GM12878 (cell line): ENCODE data around the gene PTEN. TPM values are rescaled to one million over a fixed set of nuclear protein-coding genes. Genes with fewer than 3 reads are reported as not detected.

Experiments
- ATAC-seq: fragments of 200-7000 bp; cut with Tn5 transposase; 3 replicates; pipeline ENCODE4 v1.9.1; 2020; ENCODE audit warnings: mild to moderate bottlenecking, moderate library complexity
- BruUV-seq: library from RNA; stranded (reverse); fragments of 400-500 nt; replicated peaks from 2 replicates; lab custom pipeline; 2021; lab: Mats Ljungman, UMichigan
- CTCF ChIA-PET: fragments of 300-600 bp; sonication (Branson Sonifier 250); formaldehyde crosslinking; extraction: SDS; loops from one replicate; lab custom pipeline; 2021; ENCODE audit warnings: inconsistent platforms; lab: Yijun Ruan, JAX
- POLR2A ChIA-PET: fragments of 350-600 bp; formaldehyde crosslinking; extraction: SDS; loops from one replicate; lab custom pipeline; 2021; ENCODE audit warnings: inconsistent platforms; lab: Charles Lee
- RAD21 ChIA-PET: fragments of 300-600 bp; sonication (Branson Sonifier 250); formaldehyde crosslinking; loops from one replicate; lab custom pipeline; 2023; ENCODE audit warnings: antibody characterized with exemption; ENCODE audit not compliant: unreplicated experiment; lab: Charles Lee
- SMC1A ChIA-PET: fragments of 300-600 bp; sonication (Branson Sonifier 250); formaldehyde crosslinking; loops from one replicate; lab custom pipeline; 2023; ENCODE audit not compliant: unreplicated experiment, uncharacterized antibody; lab: Charles Lee
- DNase-seq: peaks from one replicate; pipeline ENCODE4 v3.0.0-alpha.2; 2011; ENCODE audit warnings: low read depth, low spot score
- FAIRE-seq: peaks from 3 replicates; lab custom pipeline; 2011; peaks lifted over from hg19 to GRCh38; lab: Jason Lieb, UNC
- H2AFZ ChIP-seq: 2 replicates; pipeline ENCODE4 v1.6.0; 2011; ENCODE audit warnings: low read depth, low read length, control low read depth; ENCODE audit not compliant: control insufficient read depth
- H3K27ac ChIP-seq: 2 replicates; pipeline ENCODE4 v1.5.1; 2011; ENCODE audit warnings: control low read depth; ENCODE audit not compliant: control insufficient read depth, insufficient read depth
- H3K27me3 ChIP-seq, 2 experiments: replicated peaks in 1 of 2; 2 replicates each; pipeline versions ENCODE4 v1.6.0 to v1.6.1; 2011; ENCODE audit warnings: low read length in 1 of 2; ENCODE audit not compliant: control insufficient read depth in 2 of 2, insufficient read depth in 2 of 2
- H3K36me3 ChIP-seq, 2 experiments: 2 replicates each; pipeline ENCODE4 v1.5.1; 2011; ENCODE audit warnings: low read length in 1 of 2; ENCODE audit not compliant: control insufficient read depth in 2 of 2, insufficient read depth in 2 of 2
- H3K4me1 ChIP-seq: 2 replicates; pipeline ENCODE4 v1.6.1; 2011; ENCODE audit warnings: mild to moderate bottlenecking, low read length, moderate library complexity, mixed read lengths; ENCODE audit not compliant: control insufficient read depth, insufficient read depth
- H3K4me2 ChIP-seq: 2 replicates; pipeline ENCODE4 v1.6.0; 2011; ENCODE audit warnings: control low read depth; ENCODE audit not compliant: control insufficient read depth, insufficient read depth
- H3K4me3 ChIP-seq: fragments of 200-600 bp; sonication (generic); 2 replicates; pipeline ENCODE4 v1.5.1; 2016
- H3K79me2 ChIP-seq: 2 replicates; pipeline ENCODE4 v1.6.0; 2011; ENCODE audit warnings: low read length; ENCODE audit not compliant: control insufficient read depth, insufficient read depth
- H3K9ac ChIP-seq: 2 replicates; pipeline ENCODE4 v1.8.0; 2011; ENCODE audit warnings: low read length, control low read depth, mixed read lengths; ENCODE audit not compliant: control insufficient read depth, insufficient read depth
- H3K9me3 ChIP-seq: replicated peaks from 3 replicates; pipeline ENCODE4 v1.5.1; 2011; ENCODE audit warnings: mild to moderate bottlenecking, low read length; ENCODE audit not compliant: control insufficient read depth, insufficient read depth
- H4K20me1 ChIP-seq: 2 replicates; pipeline ENCODE4 v1.6.0; 2011; ENCODE audit not compliant: control insufficient read depth, insufficient read depth
- ATF3 ChIP-seq: IDR thresholded peaks from 2 replicates; pipeline ENCODE4 v1.6.1; 2011; ENCODE audit warnings: low read depth, mild to moderate bottlenecking, low read length, moderate library complexity, borderline replicate concordance; ENCODE audit errors: extremely low read depth
- E2F4 ChIP-seq: IDR thresholded peaks from 2 replicates; pipeline ENCODE4 v1.6.1; 2012; ENCODE audit warnings: low read depth, low read length, improper control_type of control experiment
- GABPA ChIP-seq: IDR thresholded peaks from 2 replicates; pipeline ENCODE4 v1.6.1; 2014; ENCODE audit warnings: antibody characterized with exemption, low read depth, mild to moderate bottlenecking, inconsistent platforms
- IKZF1 ChIP-seq: fragments of 450-650 bp; conservative IDR thresholded peaks from 2 replicates; pipeline ENCODE4 v1.6.1; 2017; ENCODE audit warnings: antibody characterized with exemption, mild to moderate bottlenecking
- KDM1A ChIP-seq: fragments of 200-600 bp; sonication (generic); IDR thresholded peaks from 2 replicates; pipeline ENCODE4 v1.6.1; 2016; ENCODE audit warnings: borderline replicate concordance
- KLF5 ChIP-seq: fragments of 450-650 bp; IDR thresholded peaks from 2 replicates; pipeline ENCODE4 v1.6.1; 2014; ENCODE audit warnings: mild to moderate bottlenecking; ENCODE audit not compliant: partially characterized antibody
- MLLT1 ChIP-seq: fragments of 450-650 bp; IDR thresholded peaks from 2 replicates; pipeline ENCODE4 v1.6.1; 2016; ENCODE audit warnings: mild to moderate bottlenecking
- PAX8 ChIP-seq: fragments of 450-650 bp; IDR thresholded peaks from 2 replicates; pipeline ENCODE4 v1.6.1; 2017; ENCODE audit warnings: mild to moderate bottlenecking, moderate library complexity
- SMAD5 ChIP-seq: IDR thresholded peaks from 2 replicates; pipeline ENCODE4 v1.6.1; 2016; ENCODE audit warnings: antibody characterized with exemption, low read depth
- ZBED1 ChIP-seq: IDR thresholded peaks from 2 replicates; pipeline ENCODE4 v1.6.1; 2016; ENCODE audit warnings: borderline replicate concordance
- ZBTB11 ChIP-seq: fragments of 450-650 bp; formaldehyde crosslinking; IDR thresholded peaks from 2 replicates; pipeline ENCODE4 v1.5.0; 2022; ENCODE audit warnings: mild to moderate bottlenecking, missing genetic modification characterization
- ZNF24 ChIP-seq: fragments of 450-650 bp; IDR thresholded peaks from 2 replicates; pipeline ENCODE4 v1.6.1; 2017; ENCODE audit warnings: antibody characterized with exemption, mild to moderate bottlenecking
- WGBS: methylation state at CpG from one replicate; pipeline ENCODE4 v1.1.6; 2016; ENCODE audit warnings: low lambda C conversion rate; ENCODE audit not compliant: insufficient replicate concordance, insufficient coverage; ENCODE audit errors: missing lambda C conversion rate; 5-methylcytosine and 5-hydroxymethylcytosine counted together
- in situ Hi-C: fragments of 300-500 bp; cut with MboI; formaldehyde crosslinking; loops from 9 replicates; pipeline ENCODE4 v1.14.3; 2018; ENCODE audit warnings: mixed read lengths
- intact Hi-C: fragments of 100-400 bp; cut with micrococcal nuclease; formaldehyde crosslinking; loops from one replicate; pipeline ENCODE4 v1.14.2; 2022; ENCODE audit not compliant: unreplicated experiment
- polyA plus RNA-seq, 11 experiments: library from polyadenylated mRNA; depleted of rRNA in 4 of 11; unstranded in 6 of 11; stranded (reverse) in 5 of 11; fragments of >200 nt; fragmentation: Nextera tagmentation in 4 of 11; fragmentation: Illumina TruSeq in 1 of 11; extraction: Ambion mirVana in 4 of 11; extraction: Trizol in 1 of 11; gene quantifications; 1 replicate in 1 of 11; 2 replicates in 10 of 11; pipeline versions ENCODE4 v1.2.1 to v1.2.3, GENCODE V29; 2011 to 2016; ENCODE audit warnings: inconsistent platforms in 2 of 11, missing spikeins in 2 of 11, low read depth in 1 of 11
- total RNA-seq, 4 experiments: library from RNA; depleted of rRNA in 3 of 4; stranded (reverse); fragments of >200 nt in 3 of 4; fragmentation: Illumina TruSeq in 1 of 4; extraction: Trizol in 1 of 4; gene quantifications; 2 replicates each; pipeline versions ENCODE4 v1.2.1 to v1.2.3, GENCODE V29; 2013 to 2021
- TF ChIP-seq, protein P1 (sequence below): fragments of 150-350 bp; IDR thresholded peaks from 2 replicates; pipeline ENCODE4 v1.6.1; 2016; ENCODE audit warnings: low read depth, low read length

The PTEN gene
- total and polyA plus RNA-seq, 10 of the 15 experiments (the other 5 are each of a cell fraction or from before 2014, with no cell fraction given) = 26.1 to 175 (median 58.1) TPM

DNA sequence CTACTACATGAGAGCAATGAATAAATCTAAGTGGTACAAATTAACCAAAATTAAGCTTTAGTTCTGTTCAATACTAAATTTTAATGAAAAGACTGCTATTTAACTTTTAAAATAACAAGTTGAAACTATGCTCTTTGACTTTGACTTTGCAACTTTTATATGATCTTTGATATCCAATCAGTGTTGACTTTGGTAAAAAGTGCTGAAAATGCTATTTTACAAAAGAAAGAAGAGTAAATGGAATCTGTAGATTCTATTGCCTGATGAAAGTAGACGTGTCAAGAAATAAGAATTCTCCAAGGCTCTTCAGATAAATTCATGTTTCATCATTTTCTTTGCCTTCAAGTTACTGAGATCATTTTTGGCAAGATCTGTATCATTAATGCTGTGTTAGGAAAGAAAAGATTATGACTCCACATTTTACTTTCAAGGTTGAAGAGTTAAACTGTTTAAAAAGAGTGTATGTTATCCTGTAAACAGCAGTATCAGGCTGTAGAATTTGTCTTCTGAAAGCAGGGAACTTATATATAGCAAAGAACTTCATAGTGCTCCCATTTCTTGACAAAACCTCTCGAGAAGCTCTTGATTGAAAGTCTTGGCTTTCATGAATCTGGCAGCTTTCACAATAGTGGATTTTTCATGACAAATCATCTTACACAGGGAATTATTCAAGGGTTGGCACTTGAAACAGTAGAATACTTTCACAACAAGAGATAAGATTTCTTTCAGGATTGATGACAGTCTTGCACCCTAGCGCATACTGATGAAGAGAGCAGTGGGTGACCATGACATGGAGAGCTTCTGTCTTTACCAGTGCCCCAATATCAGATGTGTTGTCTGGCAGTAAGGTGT lies 72.1 kb downstream of the PTEN start:
- H3K9ac ChIP-seq = no peak overlapping the region
- WGBS = 96% methylated on average over 3 of the region's 3 CpGs
- in situ Hi-C loops (no loop called here), intact Hi-C loops (no loop called here)
- no peak overlapping the region for H3K27ac ChIP-seq
- SMC1A ChIA-PET = interaction anchor here (0.8 to 1.2 kb wide), 5 partner anchors 8 to 57 kb away, joined by 3 to 4 read pairs (median 3); no protein-coding TSS in a partner anchor
- H3K79me2 ChIP-seq = peaks cover 61% of the 10 kb centered on the region
- ATAC-seq = no peak
- FAIRE-seq = no peak
- no peak for DNase-seq
- no TSS peak for BruUV-seq
- H3K27me3 ChIP-seq = no peaks in the 10 kb centered on the region
- H3K4me1 ChIP-seq = peaks cover 17% of the 10 kb centered on the region
- RAD21 ChIA-PET = no interaction called here
- no peaks in the 10 kb centered on the region for H4K20me1 ChIP-seq
- no peak overlapping the region for H3K4me3 ChIP-seq
- H3K9me3 ChIP-seq = no peaks in the 10 kb centered on the region
- no peak overlapping the region for H2AFZ ChIP-seq
- POLR2A ChIA-PET = no interaction called here
- peaks cover 3 to 19% of the 10 kb centered on the region in 2 experiments for H3K36me3 ChIP-seq
- CTCF ChIA-PET = interaction anchor here (1.0 kb wide), 1 partner anchor 9 kb away, joined by 3 read pairs; no protein-coding TSS in a partner anchor
- H3K4me2 ChIP-seq = no peak overlapping the region
- TF ChIP-seq E2F4 (no peak), IKZF1 (no peak), GABPA (no peak), SMAD5 (no peak), ATF3 (no peak), ZNF24 (no peak), PAX8 (no peak), ZBTB11 (no peak), MLLT1 (no peak), ZBED1 (no peak), KLF5 (no peak), KDM1A (no peak)
- TF ChIP-seq, protein P1, sequence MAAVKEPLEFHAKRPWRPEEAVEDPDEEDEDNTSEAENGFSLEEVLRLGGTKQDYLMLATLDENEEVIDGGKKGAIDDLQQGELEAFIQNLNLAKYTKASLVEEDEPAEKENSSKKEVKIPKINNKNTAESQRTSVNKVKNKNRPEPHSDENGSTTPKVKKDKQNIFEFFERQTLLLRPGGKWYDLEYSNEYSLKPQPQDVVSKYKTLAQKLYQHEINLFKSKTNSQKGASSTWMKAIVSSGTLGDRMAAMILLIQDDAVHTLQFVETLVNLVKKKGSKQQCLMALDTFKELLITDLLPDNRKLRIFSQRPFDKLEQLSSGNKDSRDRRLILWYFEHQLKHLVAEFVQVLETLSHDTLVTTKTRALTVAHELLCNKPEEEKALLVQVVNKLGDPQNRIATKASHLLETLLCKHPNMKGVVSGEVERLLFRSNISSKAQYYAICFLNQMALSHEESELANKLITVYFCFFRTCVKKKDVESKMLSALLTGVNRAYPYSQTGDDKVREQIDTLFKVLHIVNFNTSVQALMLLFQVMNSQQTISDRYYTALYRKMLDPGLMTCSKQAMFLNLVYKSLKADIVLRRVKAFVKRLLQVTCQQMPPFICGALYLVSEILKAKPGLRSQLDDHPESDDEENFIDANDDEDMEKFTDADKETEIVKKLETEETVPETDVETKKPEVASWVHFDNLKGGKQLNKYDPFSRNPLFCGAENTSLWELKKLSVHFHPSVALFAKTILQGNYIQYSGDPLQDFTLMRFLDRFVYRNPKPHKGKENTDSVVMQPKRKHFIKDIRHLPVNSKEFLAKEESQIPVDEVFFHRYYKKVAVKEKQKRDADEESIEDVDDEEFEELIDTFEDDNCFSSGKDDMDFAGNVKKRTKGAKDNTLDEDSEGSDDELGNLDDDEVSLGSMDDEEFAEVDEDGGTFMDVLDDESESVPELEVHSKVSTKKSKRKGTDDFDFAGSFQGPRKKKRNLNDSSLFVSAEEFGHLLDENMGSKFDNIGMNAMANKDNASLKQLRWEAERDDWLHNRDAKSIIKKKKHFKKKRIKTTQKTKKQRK = no peak
